Activated naive CD8-positive, alpha-beta T cell treated with anti-CD3 and anti-CD28 coated beads, Interleukin-2, amount 10 ng/mL, durations not matched to agents 7 days and 5 days (primary cell): ENCODE measurements around the gene CCBE1. TPM values are rescaled to one million over a fixed set of nuclear protein-coding genes. Genes with fewer than 3 reads are reported as not detected.

Experiments used
- ATAC-seq: fragments of 150-1000 bp; cut with Tn5 transposase; one replicate; pipeline ENCODE4 v1.10.0; 2021; ENCODE audit warnings: low read depth, moderate library complexity
- POLR2A ChIA-PET: fragments of 350-600 bp; sonication (Branson Sonifier 250); formaldehyde crosslinking; loops from one replicate; lab custom pipeline; 2021; ENCODE audit warnings: antibody characterized with exemption; lab: Charles Lee
- DNase-seq: peaks from one replicate; pipeline ENCODE4 v3.0.0; 2021
- H3K27ac Mint-ChIP-seq: one replicate; pipeline ENCODE4 v1.8.0; 2022; ENCODE audit warnings: mild to moderate bottlenecking, mixed read lengths
- H3K27me3 Mint-ChIP-seq: one replicate; pipeline ENCODE4 v1.8.0; 2022; ENCODE audit warnings: mild to moderate bottlenecking, moderate library complexity, mixed read lengths
- H3K36me3 Mint-ChIP-seq: one replicate; pipeline ENCODE4 v1.8.0; 2021; ENCODE audit warnings: mild to moderate bottlenecking, mixed read lengths
- H3K4me1 Mint-ChIP-seq: one replicate; pipeline ENCODE4 v1.8.0; 2021; ENCODE audit warnings: mixed read lengths
- H3K4me3 Mint-ChIP-seq: one replicate; pipeline ENCODE4 v1.8.0; 2022; ENCODE audit warnings: mild to moderate bottlenecking, moderate library complexity, mixed read lengths
- H3K9me3 Mint-ChIP-seq: one replicate; pipeline ENCODE4 v1.8.0; 2021; ENCODE audit warnings: mixed read lengths
- total RNA-seq, 2 experiments: library from RNA; stranded (reverse); gene quantifications; one replicate each; pipeline ENCODE4 v1.2.3, GENCODE V29; 2021

Gene CCBE1
- total RNA-seq, 2 experiments from 2014 or later: not detected

DNA sequence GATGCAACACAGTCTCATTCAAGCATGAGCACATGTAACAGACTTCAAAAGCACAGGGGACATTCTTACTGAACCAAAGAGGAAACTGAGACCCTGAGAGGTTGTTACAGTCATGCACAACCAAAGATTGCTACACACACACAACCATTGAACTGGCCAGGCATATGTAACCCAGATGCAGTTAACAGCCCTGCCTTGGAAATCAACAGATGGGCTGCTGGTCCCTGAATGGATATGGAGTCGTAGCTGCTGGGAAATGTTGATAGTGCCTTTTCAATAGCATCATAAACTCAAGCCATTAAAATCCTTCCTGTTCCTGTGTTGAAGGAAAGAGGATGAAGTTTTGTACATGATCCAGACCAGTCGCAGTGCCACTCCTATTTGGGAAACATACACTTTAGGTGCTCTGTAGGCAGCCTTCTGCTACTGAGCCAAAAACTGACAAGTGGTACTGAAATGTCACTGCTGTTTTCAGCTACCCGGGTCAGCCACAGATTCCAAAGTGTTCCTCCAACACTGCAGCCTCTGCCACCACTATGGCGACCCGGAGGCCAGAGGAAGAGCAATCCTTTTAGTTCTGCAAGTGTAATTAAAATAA lies 143.9 kb downstream of the CCBE1 start:
- no peaks in the 10 kb centered on the region for H3K4me1 Mint-ChIP-seq
- DNase-seq (no peak), ATAC-seq (no peak)
- POLR2A ChIA-PET: no interaction called here
- H3K27me3 Mint-ChIP-seq: no peaks in the 10 kb centered on the region
- H3K4me3 Mint-ChIP-seq: no peak overlapping the region
- no peaks in the 10 kb centered on the region for H3K36me3 Mint-ChIP-seq
- no peak overlapping the region for H3K27ac Mint-ChIP-seq
- H3K9me3 Mint-ChIP-seq: no peaks in the 10 kb centered on the region

DNA sequence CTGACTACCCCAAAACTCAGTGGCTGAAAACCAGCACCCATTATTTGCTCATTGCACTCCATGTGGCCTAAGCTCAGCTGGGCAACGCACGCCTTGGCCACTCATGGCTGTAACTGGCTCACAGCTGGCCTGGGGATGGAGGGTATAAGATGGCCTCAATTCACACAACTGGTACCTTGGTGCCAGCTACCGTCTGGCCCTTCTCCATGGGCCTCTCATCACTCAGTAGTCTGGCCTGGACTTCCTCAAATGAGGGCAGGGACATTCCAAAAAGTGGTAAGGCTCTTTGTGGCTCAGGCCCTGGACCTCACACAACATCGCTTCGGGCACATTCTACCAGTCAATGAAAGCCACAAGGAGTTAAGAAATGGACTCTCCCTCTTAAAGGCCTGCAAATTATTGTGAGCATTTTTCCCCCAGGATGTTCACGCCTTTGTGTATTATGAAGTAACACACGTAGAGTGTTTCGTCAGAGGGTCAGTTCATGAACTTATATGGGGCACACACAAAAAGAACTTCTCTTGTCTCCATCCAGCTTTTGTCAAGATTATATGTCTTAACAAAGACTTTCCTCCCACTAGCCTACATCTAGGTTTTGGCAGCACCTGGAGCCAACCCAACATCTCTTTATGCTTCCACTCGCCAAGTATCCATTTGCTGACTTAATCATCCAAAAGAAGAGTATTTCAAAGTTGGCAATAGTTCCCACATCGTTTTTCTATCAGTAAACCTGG lies 145.2 kb downstream of the CCBE1 start:
- Mint-ChIP-seq H3K4me1 (no peaks in the 10 kb centered on the region), H3K4me3 (no peak overlapping the region), H3K27ac (no peak overlapping the region), H3K27me3 (peaks cover 1% of the 10 kb centered on the region), H3K36me3 (no peaks in the 10 kb centered on the region), H3K9me3 (no peaks in the 10 kb centered on the region)
- ATAC-seq (no peak), DNase-seq (no peak)
- POLR2A ChIA-PET: no interaction called here

DNA sequence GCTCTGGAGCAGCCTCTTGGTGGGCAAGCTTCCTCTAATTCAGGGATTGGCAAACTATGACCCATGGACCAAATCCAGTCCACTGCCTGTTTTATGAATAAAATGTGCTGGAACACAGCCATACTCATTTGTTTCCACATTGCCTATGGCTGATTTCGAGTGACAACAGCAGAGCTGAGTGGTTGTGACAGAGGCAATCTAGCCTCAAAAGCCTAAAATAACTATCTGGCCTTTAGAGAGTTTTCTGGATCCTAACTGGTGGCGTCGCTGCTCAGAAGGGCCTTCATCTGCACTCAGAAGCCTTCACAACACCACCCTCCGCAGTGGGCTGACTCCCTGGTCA lies 147.1 kb downstream of the CCBE1 start:
- no peaks in the 10 kb centered on the region for H3K9me3 Mint-ChIP-seq
- no peaks in the 10 kb centered on the region for H3K36me3 Mint-ChIP-seq

DNA sequence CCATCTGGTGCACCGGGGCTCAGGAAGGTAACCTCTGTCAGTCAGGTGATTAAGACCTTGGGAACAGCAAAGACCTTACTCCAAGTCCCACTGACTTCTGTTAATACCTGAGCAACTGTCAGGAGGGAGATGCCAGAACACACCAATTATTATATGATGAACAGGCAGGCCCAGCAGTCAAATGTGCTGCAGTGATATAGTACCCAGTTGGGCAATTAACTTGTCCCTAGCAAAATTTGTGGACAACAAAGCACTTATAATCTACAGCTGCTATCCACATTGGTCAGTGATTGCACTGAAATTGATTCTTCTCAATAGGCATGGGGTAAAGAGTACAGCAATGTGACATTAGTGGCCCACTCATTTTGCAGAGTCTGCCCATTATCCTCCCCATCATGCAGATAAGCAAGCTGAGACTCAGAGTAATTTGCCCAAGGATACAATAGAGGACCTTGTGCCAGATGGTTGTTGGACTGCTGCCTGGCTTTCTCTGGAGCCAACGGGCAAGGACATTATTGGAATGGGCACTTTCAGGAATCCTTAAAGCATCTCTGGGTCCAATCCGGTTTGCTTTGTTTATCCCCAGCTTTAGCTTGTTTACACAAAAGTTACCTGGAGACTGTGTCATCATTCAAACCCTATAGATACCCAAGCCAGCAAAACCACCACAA lies 147.6 kb downstream of the CCBE1 start:
- no peaks in the 10 kb centered on the region for H3K36me3 Mint-ChIP-seq
- H3K27me3 Mint-ChIP-seq: peaks cover 4% of the 10 kb centered on the region
- H3K4me3 Mint-ChIP-seq: no peak overlapping the region
- no peaks in the 10 kb centered on the region for H3K4me1 Mint-ChIP-seq
- POLR2A ChIA-PET: no interaction called here
- H3K9me3 Mint-ChIP-seq: no peaks in the 10 kb centered on the region
- DNase-seq (no peak), ATAC-seq (no peak)
- no peak overlapping the region for H3K27ac Mint-ChIP-seq

More for the DNA sequence above, 147.1 kb downstream of the CCBE1 start:
- peaks cover 4% of the 10 kb centered on the region for H3K27me3 Mint-ChIP-seq
- H3K27ac Mint-ChIP-seq: no peak overlapping the region
- POLR2A ChIA-PET: no interaction called here
- H3K4me3 Mint-ChIP-seq: no peak overlapping the region
- ATAC-seq: no peak
- no peaks in the 10 kb centered on the region for H3K4me1 Mint-ChIP-seq
- no peak for DNase-seq

DNA sequence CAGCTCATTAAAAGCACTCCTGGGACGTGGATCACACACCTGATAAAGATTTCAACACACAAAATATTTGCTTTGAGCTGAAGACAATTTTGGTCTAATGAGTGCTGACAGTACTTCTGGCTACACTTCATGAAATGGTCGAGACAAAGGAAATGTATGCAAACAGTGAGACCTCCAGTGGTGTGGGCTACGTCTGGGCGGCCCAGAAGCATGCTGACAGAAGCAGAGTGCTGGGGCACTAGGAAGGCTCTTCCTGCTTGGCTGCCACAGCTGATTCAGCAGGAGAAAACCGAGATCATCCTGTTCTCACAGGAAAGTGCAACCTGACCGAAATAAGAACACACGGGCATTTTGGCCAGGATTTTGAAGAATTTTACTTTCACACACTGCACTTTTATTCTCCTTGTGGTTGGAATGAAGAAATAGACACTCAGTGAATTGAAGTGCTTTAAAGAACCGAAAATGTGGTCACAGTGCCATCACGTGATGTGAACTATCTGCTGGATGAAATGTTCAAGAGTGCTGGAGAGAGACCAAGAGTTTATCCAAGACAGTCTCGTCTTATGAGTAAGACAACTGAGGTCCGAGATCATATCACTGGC lies 149.5 kb downstream of the CCBE1 start:
- Mint-ChIP-seq H3K9me3 (no peaks in the 10 kb centered on the region), H3K4me1 (no peaks in the 10 kb centered on the region), H3K4me3 (no peak overlapping the region), H3K27ac (no peak overlapping the region), H3K36me3 (no peaks in the 10 kb centered on the region), H3K27me3 (peaks cover 4% of the 10 kb centered on the region)
- POLR2A ChIA-PET: no interaction called here
- no peak for ATAC-seq
- DNase-seq: no peak

DNA sequence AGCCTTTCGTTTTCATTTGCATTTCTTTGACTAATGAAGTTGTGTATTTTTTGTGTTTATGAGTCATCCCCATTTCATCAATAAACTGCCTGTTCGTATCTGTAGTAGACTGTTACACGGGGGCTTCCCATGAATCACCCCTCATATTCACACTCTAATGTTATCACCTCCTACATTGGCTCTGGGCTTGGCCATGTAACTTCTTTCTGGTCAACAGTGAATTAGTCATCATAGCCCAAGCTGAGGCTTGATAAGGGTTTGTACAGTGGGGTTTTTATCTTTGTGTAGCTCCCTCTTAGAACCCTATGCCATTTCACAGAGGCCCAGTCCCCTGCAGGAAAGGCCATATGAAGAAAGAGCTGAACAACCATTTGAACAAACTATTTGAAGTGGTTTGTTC lies 151.0 kb downstream of the CCBE1 start:
- Mint-ChIP-seq H3K36me3 (no peaks in the 10 kb centered on the region), H3K9me3 (no peaks in the 10 kb centered on the region), H3K27me3 (peaks cover 4% of the 10 kb centered on the region), H3K4me3 (no peak overlapping the region), H3K27ac (no peak overlapping the region), H3K4me1 (no peaks in the 10 kb centered on the region)
- ATAC-seq (no peak), DNase-seq (no peak)
- POLR2A ChIA-PET: no interaction called here

DNA sequence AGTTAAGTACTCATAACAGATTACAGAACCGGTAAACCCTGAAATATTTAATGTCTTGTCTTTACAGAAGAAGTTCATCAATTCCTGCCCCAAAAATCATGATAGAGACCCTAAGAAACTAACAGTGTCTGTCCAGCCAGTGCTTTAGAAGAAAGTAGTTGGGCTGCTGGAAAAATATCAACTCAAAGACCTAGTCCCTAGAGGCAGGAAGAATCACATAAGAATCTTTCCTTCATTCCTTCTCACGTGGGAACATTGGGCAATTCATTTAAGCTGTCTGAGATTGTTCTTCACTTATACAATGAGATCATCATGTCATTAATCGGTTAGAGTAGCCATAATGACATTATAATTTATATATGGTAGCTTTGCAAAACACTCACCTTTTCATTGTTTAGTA lies 156.4 kb downstream of the CCBE1 start:
- Mint-ChIP-seq H3K9me3 (no peaks in the 10 kb centered on the region), H3K4me3 (no peak overlapping the region), H3K27me3 (peaks cover 2% of the 10 kb centered on the region), H3K27ac (no peak overlapping the region), H3K36me3 (no peaks in the 10 kb centered on the region), H3K4me1 (no peaks in the 10 kb centered on the region)
- no peak for DNase-seq
- ATAC-seq: no peak
- POLR2A ChIA-PET: no interaction called here

DNA sequence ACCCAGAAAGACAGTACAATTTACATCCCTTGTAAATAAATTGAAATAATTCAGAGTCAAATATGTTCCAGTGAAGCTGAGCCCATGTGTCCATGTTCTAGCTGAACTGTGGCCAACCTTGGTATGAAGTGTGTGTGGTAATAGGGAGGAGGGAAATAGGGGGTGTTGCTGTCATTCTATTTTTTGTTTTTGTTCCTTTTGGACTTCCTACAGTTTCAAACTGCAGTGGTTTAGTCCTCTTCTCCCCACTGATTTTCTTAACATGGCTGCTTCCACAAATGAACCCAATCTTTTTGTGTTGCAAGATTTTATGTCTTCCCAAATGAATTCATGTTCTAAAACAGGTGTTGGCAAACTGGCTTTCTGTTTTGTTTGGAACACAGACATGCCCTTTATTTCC lies 156.9 kb downstream of the CCBE1 start:
- H3K4me3 Mint-ChIP-seq: no peak overlapping the region
- no peaks in the 10 kb centered on the region for H3K36me3 Mint-ChIP-seq
- no peaks in the 10 kb centered on the region for H3K9me3 Mint-ChIP-seq
- no peaks in the 10 kb centered on the region for H3K4me1 Mint-ChIP-seq
- DNase-seq (no peak), ATAC-seq (no peak)
- POLR2A ChIA-PET: no interaction called here
- peaks cover 2% of the 10 kb centered on the region for H3K27me3 Mint-ChIP-seq
- H3K27ac Mint-ChIP-seq: no peak overlapping the region

DNA sequence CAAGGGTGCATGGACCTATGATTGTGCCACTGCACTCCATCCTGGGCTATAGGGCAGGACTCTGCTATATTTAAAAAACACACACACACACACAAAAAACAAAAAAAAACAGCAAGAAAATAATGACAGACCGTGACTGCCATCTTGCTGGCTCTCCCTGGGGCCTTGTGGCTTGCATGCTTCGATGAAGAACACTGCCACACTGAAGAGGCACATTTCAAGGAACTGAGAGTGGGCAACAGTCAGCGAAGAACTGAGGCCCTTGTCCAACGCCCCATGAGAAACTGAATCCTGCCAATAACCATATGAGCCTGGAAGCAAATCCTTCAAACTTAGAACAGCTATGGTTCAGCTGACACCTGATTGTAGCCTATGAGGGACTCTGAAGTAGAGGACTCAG lies 158.1 kb downstream of the CCBE1 start:
- no peak overlapping the region for H3K27ac Mint-ChIP-seq
- H3K9me3 Mint-ChIP-seq: no peaks in the 10 kb centered on the region
- H3K27me3 Mint-ChIP-seq: peaks cover 2% of the 10 kb centered on the region
- DNase-seq (no peak), ATAC-seq (no peak)
- POLR2A ChIA-PET: no interaction called here
- no peak overlapping the region for H3K4me3 Mint-ChIP-seq
- no peaks in the 10 kb centered on the region for H3K4me1 Mint-ChIP-seq
- H3K36me3 Mint-ChIP-seq: no peaks in the 10 kb centered on the region

DNA sequence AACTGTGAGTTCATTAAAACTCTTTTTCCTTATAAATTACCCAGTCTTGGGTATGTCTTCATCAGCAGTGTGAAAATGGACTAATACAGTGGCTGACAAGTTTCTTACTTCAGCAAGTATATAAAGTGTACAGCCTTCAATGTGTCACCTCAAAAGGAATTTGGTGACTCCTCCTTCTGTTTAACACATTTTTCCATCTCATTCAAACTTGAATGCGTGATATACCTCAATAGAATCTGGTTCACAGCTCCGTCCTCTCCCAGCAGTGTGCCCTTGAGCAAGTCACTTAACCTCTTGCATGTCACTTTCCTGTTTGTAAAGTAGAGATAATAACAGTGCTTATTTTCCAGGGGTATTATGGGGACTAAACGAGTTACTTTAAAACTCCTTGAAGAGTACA lies 159.6 kb downstream of the CCBE1 start:
- Mint-ChIP-seq H3K4me3 (no peak overlapping the region), H3K27ac (no peak overlapping the region), H3K27me3 (peaks cover 2% of the 10 kb centered on the region), H3K9me3 (no peaks in the 10 kb centered on the region), H3K4me1 (no peaks in the 10 kb centered on the region), H3K36me3 (no peaks in the 10 kb centered on the region)
- DNase-seq (no peak), ATAC-seq (no peak)
- POLR2A ChIA-PET: no interaction called here

DNA sequence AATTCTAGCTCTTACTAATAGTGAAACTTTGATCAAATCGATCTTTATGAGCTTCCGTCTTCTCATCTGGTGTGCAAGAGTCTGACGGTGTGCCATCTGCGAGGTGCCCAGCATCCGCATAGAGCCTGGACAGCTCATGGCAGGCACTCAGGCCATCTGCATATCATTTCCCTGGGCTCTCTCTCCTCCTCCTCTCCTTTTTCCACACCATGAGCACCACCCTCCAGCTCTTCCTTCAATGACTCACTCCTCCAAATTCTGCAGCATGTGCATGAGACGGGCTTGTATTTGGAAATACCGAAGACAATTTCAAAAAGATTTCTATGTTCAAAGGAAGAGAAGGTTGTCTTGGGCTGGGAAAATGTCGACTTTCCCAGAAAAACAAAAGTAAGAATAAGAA lies 161.1 kb downstream of the CCBE1 start:
- ATAC-seq (no peak), DNase-seq (no peak)
- H3K9me3 Mint-ChIP-seq: no peaks in the 10 kb centered on the region
- peaks cover 2% of the 10 kb centered on the region for H3K27me3 Mint-ChIP-seq
- H3K4me3 Mint-ChIP-seq: no peak overlapping the region
- H3K4me1 Mint-ChIP-seq: no peaks in the 10 kb centered on the region
- no peak overlapping the region for H3K27ac Mint-ChIP-seq
- POLR2A ChIA-PET: no interaction called here
- H3K36me3 Mint-ChIP-seq: no peaks in the 10 kb centered on the region

DNA sequence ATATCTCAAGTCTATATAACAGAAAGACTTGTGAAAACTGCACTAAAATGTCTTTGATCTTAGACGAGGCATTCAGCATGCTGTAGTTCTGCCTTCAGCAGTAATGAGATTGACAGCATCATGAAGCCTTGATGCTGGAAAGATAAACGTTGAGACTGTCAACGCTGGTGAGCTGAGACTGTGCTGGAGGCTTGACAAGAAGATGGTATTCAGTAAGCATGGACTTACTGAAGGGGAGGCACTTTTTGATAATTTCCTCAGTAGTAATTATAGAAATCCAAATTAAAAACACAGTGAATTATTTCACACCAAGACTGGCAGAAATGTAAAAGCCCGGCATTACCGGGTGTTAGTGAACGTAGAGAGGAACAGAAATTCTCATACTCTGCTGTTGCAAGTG lies 162.2 kb downstream of the CCBE1 start:
- no peak overlapping the region for H3K27ac Mint-ChIP-seq
- DNase-seq: no peak
- no peak for ATAC-seq
- no peaks in the 10 kb centered on the region for H3K36me3 Mint-ChIP-seq
- no peaks in the 10 kb centered on the region for H3K4me1 Mint-ChIP-seq
- no peaks in the 10 kb centered on the region for H3K9me3 Mint-ChIP-seq
- POLR2A ChIA-PET: no interaction called here
- H3K4me3 Mint-ChIP-seq: no peak overlapping the region
- peaks cover 2% of the 10 kb centered on the region for H3K27me3 Mint-ChIP-seq

DNA sequence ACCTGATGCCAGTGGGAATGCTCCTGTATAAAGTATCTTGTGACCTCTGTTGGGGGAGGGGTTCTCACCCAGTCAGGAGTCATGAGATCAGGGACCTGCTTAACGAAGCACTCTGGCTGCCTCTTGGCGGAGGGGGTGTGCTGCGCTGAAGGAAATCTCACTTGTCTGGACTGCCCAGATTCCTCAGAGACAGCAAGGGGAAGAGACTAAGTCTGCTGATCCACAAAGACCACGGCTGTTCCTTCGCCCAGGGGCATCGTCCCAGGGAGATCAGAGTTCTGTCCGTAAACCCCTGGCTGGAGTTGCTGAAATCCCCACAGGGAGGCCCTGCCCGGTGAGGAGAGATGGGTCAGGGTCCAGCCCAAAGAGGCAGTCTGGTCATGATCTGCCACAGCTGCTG lies 168.4 kb downstream of the CCBE1 start:
- H3K4me3 Mint-ChIP-seq: no peak overlapping the region
- H3K27ac Mint-ChIP-seq: no peak overlapping the region
- ATAC-seq: no peak
- DNase-seq: no peak
- no peaks in the 10 kb centered on the region for H3K4me1 Mint-ChIP-seq
- no peaks in the 10 kb centered on the region for H3K27me3 Mint-ChIP-seq
- H3K9me3 Mint-ChIP-seq: peaks cover 2% of the 10 kb centered on the region
- H3K36me3 Mint-ChIP-seq: no peaks in the 10 kb centered on the region
- POLR2A ChIA-PET: no interaction called here
